ENCODE results near the gene SLC22A4.

DNA sequence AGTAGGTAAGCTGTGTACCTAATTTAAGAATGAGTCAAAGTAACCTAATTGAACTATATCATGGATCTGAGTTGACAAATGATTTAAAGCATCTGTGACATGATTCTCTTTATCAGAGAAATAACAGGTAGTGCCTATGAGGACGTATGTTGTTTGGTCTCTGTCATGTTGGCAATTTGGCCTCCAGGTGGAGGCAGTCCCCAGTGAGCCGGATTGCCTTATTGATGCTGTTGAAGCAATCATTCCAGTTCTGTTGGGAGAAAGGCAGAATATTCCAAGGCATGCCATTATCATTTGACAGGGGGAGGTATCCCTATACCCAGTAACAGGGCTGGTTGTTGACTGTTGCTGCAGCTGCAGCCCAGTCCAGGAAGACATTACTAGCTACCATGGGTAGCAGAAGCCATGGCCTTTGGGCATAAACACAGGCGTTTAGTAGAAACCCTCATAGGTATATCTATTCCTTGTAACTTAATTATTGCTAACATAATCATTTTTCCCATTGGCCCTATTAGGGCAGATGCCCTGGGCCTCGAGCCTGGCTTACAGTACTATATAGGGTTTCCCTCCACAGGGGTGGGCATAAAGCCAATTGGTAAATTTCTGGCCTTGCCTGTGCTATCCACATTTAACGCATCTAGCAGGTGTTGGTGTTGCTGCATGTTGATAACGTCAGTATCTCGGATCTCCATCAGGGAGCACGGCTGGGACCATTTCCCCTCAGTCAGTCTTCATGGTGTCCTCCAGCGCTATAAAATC is 12.2 kb upstream of the SLC22A4 start:
- TF ChIP-seq, protein P1, sequence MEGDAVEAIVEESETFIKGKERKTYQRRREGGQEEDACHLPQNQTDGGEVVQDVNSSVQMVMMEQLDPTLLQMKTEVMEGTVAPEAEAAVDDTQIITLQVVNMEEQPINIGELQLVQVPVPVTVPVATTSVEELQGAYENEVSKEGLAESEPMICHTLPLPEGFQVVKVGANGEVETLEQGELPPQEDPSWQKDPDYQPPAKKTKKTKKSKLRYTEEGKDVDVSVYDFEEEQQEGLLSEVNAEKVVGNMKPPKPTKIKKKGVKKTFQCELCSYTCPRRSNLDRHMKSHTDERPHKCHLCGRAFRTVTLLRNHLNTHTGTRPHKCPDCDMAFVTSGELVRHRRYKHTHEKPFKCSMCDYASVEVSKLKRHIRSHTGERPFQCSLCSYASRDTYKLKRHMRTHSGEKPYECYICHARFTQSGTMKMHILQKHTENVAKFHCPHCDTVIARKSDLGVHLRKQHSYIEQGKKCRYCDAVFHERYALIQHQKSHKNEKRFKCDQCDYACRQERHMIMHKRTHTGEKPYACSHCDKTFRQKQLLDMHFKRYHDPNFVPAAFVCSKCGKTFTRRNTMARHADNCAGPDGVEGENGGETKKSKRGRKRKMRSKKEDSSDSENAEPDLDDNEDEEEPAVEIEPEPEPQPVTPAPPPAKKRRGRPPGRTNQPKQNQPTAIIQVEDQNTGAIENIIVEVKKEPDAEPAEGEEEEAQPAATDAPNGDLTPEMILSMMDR (IDR thresholded peaks at IDR 0.05): no peak
- TF ChIP-seq POLR2A (IDR thresholded peaks at IDR 0.05): no peak
